NCI-H748 (cell line): ENCODE results near the gene KLHL13.
A peak's percentile ranks its signal among the peaks of the same experiment; 100 is the strongest.
"Not testable (repeated sequence)": the region's sequence is repeated elsewhere in the genome, so short reads cannot be mapped to it uniquely, and the experiment has no call there.

Experiments used
- DNase-seq: peaks from one replicate; lab custom pipeline; 2025; ENCODE audit not compliant: unreplicated experiment; lab: John Stamatoyannopoulos, UW

The KLHL13 gene

DNA sequence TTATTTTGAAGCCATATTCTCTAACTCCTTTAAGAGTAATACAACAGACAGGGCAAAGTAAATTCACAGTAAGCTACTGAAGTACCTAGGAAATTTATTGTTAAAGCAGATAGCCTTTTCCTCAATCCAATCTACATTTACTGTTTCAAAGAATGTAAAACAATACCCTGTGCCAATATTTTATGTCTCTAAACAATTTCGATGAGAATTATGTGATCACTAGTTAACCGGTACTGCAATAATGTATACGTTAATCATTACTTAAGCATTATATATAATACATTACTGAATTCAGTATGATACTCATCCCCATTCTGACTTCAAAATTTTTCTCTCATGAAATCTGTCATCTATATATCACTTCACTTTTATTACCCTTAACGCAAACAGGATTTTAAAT is 28.5 kb downstream of the KLHL13 start:
- DNase-seq, result no peak

DNA sequence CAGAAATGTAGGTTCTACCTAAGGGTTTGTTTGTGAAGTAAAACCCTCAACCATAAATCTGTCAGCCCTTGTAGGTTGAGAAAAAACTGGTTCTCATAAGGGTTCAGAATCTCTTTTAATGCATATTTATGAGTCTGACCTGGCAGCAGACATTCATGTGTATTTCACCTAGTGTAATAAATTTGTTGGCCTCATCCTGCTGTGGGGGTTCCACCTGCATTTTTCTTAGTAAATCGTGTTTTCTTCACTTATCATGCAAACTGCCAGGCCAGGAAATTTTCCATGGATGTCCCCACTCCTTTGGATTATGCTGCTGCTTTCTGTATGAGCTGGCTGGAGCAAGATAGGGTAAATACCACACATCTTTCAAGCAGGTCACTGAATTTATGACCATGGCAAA is 42.4 kb downstream of the KLHL13 start:
- DNase-seq, result no peak

DNA sequence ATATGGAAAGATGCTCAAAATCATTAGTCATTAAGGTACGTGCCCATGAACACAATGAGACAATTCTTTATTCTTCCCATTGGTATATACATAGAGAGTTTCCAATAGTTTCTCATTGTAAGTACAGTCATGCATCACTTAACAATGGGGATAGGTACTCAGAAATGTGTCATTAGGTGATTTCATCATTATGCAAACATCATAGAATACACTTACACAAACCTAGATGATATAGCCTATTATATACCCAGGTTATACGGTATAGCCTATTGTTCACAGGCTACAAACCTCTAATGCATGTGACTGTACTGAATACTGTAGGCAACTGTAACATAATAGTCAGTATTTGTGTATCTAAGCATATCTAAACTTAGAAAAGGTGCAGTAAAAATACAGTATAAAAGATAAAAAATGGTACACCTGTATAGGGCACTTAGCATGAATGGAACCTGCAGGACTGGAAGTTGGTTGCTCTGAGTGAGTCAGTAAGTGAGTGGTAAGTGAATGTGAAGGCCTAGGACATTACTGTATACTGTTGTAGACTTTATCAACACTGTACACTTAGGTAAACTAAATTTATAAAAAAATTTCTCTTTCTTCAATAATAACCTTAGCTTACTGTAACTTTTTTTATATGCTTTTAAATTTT is 49.6 kb downstream of the KLHL13 start:
- DNase-seq, result peak; percentile 84

DNA sequence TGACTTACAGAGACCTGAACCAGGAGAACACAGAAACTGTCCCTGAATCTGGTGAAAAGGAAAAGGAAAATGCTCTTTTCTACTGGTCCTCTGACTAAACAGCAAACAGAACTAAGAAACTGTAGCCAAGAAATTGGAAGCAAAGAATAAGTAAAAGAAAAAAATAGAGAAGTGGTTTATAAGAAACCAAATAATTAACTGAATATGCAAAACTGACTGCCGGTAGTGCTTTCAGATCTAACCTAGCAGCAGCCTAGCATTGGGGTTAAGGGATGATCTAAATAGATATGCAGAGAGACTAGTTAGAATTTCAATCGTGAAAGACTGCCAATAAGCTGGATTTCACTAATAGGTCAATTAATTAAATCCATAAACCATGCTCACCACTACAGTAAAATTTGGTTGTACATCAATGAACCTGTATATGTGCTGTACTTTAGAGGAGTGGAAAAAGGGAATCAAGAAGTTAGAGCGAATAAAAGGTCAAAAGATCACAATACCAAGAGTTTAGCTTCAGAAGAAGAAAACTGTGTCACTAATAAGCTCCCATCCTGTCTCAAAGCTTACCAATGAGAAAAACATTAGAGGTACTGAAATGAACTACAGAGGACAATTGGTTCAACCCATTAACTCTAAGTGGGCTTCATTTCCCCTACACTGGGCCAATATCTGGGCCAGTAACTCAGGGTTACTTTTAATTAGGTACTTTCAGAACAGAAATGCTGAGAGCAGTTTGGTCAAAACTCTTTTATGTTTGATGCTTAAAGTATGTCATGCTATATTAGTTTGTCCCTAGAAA is 53.6 kb downstream of the KLHL13 start:
- DNase-seq, result no peak

DNA sequence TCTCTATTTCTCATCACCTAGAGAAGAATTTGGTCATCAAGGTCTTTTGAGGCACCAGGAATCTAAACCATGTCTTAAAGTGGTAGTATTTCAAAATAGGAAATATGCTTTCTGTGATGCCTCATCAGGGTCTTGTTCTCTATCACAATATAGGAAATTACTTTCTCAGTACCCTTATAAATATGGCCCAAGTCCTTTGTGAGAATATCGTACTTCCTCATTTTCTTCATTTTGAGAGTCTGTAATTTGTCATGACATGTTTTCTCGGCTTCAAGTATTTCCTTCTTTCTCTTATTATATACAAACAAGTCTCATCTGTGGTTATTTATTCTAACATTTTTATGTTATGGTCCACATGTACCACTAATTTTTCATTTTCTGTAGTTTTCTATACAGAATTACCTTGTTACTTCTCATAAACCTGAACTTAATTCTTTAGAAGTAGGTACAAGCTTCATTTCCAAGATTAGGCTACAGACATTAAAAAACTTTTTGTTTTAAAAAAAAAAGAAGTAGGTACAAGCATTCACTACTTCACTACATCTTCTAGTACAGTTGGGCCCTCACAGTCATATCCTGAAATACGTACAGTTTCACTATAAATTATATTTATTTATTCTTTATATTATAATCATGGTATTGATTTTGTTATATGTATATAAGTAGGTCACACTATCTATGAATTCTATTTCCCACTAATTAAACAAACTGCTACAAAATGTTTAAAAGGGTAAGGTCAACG is 54.4 kb downstream of the KLHL13 start:
- DNase-seq, result no peak

DNA sequence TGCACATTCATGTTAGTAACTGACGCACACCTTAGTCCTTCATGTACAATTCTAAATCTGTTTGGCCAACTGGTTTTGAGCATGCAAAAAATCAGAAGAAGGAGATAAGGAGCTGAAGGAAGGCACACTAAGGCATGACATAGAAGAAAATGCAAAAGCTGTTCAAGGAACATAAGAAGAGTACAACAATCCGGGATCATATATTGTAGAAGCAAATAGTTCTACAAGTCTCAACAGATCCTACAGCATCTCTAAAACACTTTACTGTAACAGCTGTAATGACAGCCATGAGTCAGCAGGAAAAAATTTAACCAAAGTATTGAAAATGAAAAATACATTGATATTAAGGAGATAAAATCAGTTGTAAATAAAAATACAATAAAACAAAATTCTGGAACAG is 57.7 kb downstream of the KLHL13 start:
- DNase-seq, result no peak

DNA sequence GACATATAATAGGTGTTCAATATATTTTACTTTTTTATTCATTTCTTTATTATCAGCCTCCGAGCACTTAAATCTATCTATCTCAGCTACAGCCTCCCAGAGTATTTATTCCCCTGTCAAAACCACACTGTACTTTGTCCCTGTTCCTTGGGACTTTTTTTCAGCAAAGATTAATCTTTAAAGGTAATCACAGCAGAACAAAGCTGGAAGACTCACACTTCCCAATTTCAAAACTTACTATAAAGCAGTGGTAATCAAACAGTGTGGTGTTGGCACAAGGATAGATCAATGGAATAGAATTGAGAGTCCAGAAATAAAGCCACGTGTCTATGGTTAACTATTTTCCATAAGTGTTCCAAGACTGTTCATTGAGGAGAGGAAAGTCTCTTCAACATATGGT is 59.7 kb downstream of the KLHL13 start:
- no peak for DNase-seq

DNA sequence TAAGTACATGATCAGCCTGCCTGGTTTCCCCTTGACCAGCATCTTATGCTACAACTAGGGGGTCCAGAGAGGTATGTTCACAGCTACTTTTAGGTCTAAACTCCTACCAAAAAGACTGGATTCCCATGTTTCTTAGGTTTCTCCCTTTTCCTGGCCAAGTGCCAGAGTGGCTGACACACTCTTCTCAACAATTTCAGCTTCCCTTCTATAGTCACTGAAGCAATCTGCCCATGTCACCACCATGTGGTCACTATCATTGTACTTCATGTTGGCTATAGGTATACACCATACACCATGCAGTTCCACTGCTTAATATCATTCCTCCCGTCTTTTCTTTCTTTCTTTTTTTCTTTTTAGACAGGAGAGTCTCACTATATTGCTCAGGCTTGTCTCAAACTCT is 66.9 kb downstream of the KLHL13 start:
- peak; percentile 11 for DNase-seq

DNA sequence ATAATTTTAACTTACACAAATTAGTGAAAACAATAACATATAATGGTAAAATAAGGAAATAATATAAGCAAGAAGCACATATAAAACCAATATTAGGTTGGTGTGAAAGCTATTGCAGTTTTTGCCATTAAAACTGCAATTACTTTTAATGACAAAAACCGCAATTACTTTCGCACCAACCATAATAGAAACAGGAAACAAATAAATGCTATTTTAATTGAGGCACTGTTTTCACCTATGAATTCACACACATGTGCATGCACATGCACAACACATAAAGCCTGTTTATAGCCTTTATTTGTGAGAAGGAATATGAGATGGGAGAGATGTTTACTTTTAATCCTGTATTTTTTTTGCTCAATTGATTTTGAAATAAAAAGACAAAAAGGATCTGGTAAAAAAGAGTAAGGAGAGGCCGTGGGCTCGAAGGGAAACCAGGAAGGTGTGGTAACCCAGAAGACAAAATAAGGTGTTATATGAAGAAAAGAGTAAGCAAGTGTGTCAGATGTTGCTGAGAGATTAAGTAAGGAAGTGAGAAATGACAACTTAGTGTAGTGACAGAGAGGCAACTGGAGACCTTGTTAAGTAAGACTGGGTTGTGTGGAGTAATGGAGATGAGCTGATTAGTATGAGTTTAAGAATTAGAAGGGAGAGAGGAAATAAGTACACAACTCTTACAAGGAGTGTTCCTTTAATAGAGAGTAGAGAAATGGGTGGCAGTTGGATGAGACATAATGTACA is 69.0 kb downstream of the KLHL13 start:
- no peak for DNase-seq

DNA sequence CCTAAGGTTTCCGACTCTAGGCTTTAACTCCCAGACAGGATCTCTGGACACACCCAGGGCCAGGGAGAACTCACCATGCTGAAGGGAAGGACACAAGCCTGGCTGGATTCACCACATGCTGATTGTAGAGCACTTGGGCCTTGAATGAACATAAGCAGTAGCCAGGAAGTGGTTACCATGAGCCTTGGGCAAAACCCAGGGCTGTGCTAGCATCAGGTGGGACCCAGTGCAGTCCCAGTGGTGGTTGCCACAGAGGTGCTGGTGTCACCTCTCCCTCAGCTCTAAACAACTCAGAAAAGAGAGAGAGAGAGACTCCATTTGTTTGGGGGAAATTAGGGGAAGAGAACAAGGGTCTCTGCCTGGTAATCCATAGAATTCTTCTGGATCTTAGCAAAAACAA is 77.0 kb downstream of the KLHL13 start:
- DNase-seq, result no peak

DNA sequence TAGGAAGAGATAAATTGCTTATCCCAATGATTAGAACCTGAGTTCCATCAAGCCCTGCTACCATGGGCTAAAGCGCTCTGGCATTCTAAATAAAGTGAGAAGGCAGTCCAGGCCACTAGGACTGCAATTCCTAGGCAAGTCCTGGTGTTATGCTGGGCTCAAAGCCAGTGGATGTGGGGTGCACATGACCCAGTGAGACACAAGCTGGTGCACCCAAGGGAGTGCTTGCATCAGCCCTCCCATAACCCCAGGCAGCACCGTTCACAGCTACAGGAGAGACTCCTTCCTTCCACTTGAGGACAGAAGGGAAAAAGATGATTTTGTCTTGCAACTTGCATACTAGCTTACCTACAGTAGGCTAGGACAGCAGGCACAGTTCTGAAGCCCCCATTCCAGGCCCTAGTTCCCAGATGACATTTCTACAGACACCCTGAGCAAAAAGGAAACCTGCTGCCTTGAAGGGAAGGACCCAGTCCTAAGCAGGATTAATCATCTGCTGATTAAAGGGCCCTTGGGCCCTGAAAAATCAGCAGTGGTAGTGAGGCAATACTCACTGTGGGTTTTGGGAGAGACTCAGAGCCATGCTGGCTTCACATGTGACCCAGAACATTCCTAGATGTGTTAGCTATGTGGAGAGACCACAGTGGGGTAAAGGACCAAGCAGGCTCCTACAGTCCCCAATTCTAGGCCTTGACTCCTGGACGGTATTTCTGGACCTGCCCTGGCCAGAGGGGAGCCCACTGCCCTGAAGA is 77.8 kb downstream of the KLHL13 start:
- DNase-seq, result no peak

DNA sequence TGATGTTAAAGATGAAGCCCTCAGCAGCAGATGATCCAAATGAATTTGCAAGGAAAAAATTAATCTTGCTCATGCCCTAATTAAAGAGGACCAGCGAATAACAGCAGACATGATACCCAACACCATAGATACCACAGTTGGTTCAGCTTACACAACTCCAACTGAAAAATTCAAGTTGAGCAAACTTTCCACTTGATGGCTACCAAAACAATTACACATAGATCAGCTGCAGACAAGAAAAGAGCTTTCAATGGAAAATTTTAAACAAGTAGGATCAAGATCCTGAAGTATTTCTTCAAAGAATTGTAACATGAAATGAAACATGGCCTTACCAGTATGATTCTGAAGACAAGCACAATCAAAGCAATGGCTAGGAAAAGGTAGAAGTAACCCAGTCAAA is 90.0 kb downstream of the KLHL13 start:
- no peak for DNase-seq

DNA sequence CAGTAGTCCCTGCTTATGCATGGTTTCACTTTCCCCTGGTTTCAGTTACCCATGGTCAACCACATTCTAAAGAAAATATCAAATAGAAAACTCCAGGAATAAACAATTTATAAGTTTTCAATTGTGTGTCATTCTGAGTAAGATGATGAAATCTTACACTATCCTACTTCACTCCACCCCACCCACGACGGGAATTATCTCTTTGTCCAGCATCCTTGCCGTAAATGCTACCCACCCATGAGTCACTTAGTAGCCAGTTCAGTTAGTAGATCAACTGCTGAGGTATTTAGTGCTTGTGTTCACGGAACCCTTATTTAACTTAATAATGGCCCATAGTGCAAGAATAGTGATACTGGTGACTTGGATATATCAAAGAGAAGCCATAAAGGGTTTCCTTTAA is 91.4 kb downstream of the KLHL13 start:
- DNase-seq, result no peak

DNA sequence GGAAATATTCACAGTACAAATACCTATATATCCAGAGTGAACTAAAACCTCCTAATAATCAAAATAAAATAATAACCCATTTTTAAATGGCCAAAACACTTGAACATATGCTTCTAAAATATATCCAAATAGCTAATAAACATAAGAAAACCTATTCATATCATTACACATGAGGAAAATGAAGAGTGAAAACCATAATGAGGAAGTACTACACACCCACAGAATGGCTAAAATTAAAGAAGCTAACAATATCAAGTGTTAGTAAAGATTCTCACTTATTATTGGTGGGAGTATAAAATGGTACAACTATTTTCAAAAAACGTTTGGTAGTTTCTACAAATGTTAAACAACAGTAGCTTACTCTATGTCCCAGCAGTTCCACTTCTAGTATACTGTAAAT is 92.1 kb downstream of the KLHL13 start:
- DNase-seq, result no peak

DNA sequence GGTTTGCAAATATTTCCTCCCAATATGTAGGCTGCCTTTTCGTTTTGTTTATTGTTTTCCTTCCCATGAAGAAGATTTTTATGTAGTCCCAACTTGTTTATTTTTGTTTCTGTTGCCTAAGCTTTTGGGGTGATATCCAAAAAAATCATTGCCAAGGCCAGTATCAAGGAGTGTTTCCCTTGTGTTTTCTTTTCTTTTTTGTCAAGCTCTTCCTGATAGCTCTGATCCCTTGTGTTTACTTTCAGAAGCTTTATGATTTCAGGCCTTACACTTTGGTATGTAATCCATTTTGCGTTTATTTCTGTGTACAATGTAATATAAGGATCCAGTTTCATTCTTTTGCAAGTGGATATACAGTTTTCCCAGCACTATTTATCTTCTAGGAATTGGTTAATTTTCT is 93.9 kb downstream of the KLHL13 start:
- DNase-seq, result no peak

DNA sequence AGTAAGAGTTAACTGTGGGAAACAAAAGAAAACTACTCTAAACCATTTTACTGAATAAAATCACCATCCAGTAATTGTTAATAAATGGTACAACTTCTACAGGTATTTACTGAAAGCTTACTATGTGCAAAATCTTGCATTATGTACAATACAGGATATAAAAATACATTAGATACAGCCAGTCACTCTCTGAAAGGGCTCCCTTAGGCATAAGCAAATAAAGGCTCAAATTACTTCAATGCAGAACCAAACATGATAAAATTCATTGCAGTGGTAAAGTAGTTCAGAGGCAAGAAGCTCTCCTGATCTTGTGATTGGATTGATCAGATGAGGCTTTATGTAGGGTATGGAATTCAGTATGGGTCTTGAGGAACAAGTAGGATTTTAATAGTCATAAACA is 100.2 kb downstream of the KLHL13 start:
- no peak for DNase-seq

DNA sequence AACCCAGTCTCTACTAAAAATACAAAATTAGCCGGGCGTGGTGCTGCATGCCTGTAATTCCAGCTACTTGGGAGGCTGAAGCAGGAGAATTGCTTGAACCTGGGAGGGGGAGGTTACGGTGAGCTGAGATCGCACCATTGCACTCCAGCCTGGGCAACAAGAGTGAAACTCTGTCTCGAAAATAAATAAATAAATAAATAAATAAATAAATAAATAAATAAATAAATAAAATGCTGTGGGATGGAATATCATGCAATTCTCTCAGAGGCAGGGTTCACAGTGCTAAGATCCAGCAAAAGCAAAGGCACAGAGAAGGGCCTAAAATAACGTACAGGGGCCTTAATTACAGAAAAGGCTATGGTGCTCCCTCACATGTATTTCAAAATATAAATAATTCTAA is 114.2 kb downstream of the KLHL13 start:
- not testable (repeated sequence) for DNase-seq

DNA sequence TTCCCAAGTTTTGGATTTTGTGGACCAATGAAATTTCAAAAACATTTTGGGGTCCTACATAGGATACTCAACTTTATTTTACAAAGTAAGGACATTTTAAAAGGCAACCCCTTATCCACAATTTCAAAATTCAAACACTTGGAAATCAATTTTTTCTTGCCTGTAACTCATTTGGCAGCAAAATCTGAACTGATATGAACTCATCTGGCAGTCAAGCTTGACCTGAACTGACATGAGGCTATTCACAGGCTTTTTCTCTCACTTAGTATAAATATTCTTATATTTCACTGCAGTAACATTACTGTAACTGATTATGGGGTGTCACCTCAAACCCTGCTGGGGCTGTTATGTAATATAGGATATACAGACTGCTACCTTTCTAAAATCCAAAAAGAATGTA is 116.1 kb downstream of the KLHL13 start:
- DNase-seq, result no peak

DNA sequence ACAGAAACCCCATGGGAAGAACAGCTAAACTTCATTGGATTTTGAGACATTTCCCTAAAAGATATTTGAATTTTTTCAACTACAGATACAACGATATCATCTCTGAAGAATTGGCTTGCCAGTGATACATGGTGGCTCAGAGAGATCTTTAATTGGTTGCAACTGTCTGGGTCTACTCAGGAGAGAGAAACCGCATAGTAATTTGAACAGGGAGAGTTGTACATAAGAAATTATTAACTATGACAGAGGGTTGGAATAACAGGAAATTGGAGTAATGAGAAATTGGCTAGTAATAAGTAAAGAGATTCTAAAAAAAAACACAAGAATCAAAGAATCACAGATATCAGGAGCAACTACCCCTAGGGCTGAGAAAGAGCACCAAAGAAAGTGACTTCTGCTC is 118.4 kb downstream of the KLHL13 start:
- no peak for DNase-seq

DNA sequence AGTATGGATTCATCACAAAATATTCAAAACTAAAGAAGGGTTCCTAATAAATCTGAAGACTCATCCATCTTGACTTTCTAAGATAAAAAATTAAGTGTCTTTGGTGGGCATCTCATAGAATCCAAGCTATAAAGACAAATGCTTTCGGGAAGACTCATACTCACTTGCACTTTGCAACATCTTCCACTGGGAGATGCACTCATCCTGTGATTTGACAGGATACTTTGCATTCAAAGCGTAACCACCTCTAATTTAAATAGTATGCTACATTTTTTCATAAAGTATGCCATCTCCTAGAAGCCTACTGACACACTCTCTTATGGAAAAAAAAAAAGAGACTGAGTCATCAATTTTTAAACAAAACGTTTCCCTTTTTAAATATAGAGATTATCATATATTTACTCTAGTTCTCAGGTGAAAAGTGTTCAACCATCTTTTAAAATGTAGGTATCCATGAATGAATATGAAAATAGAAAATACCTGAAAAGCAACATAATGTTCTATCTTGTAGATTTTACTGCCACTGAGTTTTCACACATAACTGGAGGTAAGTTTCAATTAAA is 119.6 kb downstream of the KLHL13 start:
- DNase-seq, result peak; percentile 41
